Suppressor macrophage treated with lipopolysaccharide for 1 hour (primary cell): Measurements from ENCODE around the gene TP53I11.

ENCODE experiments used
- DNase-seq, 3 donors: peaks; one replicate each; pipeline ENCODE4 v3.0.0-alpha.2; 2020 to 2022

The TP53I11 gene

GRCh38 chr11:44911029-44911814 is 39.5 kb downstream of the TP53I11 start:
- peak; percentile 91 to 96 (median 95) for DNase-seq

DNA sequence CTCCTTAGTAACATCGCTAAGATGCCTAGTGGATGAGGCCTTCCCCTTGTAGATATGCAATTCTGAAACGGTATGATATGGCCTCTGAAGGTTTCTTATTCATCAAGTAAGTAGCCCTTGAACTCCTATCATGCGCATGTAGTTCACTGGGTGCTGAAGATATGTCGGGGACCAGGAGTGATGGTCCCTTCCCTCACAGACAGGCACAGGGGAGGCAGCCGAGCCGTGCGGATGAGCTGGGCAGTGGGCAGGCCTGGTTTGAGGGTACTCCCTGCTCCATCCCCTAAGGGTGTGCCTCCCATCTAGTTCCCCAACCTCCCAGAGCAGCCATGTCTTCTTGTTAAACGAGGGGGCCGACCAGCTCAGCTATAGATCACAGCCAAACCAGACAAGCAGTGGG is 40.1 kb downstream of the TP53I11 start:
- no peak for DNase-seq

GRCh38 chr11:44909557-44909956 is 41.1 kb downstream of the TP53I11 start:
- DNase-seq, result no peak

- no peak for DNase-seq
These were observed 44.0 kb downstream of the TP53I11 start for GRCh38 chr11:44906649-44907048.

- no peak for DNase-seq
These were observed 45.4 kb downstream of the TP53I11 start for GRCh38 chr11:44905131-44905866.

DNA sequence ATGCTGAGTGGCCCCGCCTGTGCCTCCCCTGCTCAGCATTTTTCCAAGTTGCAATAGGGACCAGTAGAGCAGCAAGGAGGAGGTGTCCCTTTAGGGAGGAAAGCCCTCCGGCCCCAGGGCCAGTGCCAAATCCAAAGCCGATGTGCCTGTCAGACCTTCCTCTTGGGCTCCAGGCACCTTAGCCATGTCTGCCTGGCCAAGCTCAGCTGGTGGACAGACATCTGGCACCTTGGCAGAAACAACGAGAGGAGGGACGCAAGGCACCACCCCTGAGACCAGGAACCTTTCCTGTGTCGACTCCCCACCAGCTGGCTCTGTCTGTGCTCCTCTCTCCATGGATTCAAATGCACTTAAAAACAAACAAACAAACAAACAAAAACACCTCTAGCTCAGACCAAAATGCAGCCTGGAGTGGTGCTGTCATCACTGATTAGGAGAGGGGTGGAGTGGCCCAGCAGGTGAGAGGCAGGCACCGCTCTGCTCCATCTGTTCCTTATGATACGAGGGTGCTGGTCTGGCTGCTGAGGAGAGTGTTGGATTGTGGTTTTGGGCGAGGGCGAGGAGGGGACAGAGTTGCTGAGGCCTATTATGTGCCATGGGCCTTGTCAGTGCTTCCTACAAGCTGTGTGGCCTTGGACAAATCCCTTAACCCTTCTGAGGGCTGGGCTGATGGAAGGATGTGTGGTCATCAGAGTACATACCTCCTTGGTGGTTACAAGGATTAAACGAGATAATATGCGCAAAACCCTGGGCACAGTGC is 46.2 kb downstream of the TP53I11 start:
- DNase-seq, result no peak

DNA sequence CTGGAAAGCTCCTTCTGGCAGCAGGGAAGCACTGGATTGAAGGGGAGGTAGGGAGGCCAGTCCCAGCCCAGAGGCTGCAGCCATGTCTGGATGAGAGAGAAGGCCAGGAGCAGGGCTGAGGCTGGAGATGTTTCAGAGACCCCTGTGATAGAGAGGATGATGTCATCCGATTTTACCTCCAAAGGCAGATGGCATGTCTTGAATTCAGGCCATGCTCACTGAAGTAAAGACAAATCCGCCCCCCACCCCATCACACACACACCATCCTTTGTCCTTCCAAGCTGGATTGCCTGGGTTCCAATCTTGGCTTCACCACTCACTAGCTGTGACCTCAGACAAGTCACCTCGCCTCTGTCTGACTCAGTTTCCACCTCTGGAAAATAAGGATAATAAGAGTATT is 47.2 kb downstream of the TP53I11 start:
- DNase-seq, result no peak

DNA sequence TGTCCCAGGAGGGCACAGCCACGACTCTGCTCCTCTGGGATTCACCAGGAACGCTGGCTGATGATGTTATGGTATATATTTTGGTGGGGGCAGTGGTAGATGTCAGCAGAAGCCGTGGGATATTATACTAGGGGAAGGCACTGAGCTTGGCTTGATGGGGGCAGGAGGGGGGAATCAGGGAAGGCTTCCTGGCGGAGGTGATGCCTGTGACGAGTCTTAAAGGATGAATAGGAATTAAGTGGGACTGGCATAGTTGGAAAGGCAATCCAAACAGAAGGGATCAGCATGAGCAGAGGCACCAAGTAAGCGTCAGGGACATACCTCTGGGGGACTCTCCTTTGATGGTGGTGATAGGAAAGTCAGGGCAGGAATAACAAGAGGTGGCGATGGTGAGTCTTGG is 47.6 kb downstream of the TP53I11 start:
- DNase-seq, result no peak

- no peak for DNase-seq
These were observed 48.9 kb downstream of the TP53I11 start for GRCh38 chr11:44901786-44902185.

DNA sequence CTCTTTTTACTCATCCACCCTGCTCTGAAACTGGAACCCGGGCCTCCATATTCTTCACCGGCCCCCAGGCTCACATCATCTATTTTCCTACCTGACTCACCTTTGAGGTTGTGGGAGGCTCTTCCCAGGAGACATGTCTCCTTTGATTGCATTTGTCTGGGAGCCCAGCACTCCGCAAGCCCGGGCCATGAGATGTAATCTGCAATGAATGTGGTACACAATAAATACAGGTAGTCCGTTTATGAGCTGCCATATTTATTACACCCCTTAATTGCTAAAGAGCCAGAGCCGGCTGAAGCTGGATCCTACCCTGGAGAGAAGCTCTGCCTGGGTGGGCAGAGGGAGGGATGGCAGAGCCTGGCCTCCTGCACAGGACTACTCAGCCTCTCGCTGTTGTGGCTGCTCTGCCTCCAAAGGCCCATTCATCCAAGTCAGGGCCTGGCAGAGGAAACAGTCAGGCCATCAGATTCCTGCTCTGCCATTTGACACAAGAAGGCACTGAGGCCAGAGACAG is 49.5 kb downstream of the TP53I11 start:
- DNase-seq, result no peak

- peak; percentile 43 to 61 (median 54) for DNase-seq
These were observed 50.7 kb downstream of the TP53I11 start for GRCh38 chr11:44899959-44900358.

DNA sequence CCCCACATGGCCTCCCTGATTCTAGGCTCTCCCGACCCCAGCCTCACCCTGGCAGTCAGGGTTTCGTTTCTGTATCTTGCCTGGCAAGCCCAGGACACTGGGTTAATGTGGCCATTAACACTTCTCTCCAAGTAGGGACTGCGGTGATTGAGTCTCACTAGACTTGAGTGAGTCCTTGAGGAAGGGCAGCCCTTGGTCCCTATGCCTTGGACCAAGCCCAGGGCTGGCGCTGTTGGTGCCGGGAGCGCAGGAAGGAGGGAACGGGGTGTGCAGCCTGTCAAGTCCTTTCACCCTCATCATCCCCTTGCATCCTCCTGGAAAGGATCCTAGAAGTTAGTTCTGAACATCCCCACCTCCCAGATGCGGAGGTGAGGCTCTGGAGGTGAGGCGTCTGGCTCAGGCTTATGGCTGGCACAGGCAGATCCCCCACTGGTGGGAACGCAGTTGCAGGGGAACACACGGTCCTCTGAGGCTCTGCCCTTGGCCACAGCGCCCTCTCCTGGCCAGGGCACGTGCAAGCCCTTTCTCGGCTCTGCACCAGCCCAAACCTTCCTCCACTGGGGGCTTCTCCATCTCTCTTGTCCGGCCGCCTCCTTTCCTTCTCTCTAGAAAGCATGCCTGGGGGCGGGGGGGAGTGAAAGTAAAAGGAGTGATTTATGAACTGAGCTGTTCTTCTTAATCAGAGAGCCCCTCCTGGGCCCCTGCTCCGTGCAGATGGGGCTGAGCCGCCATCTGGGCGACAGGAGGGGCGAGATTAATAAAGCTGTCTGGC is 56.7 kb downstream of the TP53I11 start:
- DNase-seq, result peak; percentile 70 to 88 (median 81)

DNA sequence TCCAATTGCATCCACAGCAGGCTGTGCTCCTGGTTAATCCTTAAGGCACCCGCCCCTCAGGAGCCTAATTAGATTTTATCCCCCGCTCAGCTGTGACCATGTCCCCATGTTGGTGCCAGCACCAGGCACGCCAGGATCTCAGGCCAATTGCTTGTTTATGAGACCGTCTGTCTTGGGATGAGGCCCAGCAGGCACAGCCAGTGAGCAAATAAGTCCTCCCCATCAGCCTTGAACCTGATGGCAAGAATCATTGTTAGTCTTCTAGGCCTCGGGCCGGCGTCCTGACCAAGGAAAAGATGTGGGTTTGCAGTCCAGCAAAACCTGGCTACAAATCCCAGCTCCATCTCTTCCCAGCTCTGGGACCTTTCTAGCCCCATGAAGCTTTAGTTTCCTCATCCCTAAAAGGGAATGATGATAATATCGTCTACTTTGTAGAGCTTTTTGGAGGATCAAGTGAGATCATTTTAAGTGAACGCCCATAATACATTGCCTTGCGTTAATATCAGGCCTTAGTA is 57.3 kb downstream of the TP53I11 start:
- DNase-seq, result no peak

DNA sequence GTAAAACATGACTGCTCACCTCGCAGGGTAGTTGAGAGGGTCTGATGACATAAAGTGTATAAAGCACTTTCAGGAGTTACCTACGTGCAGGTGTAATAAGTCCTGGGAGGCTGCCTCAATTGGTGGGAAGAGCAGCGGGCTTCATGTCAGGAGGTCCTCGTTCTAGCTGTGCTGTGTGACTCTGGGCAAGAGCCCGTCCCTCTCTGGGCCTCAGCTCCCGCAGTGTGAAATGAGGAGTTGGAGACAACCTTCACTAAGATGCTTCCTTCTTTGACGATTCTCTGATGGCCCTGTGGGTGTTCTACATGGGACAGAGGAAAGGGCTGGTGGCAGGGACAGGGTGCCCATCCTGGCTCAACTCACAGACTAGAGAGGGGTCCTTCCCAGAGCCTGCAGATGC is 57.8 kb downstream of the TP53I11 start:
- no peak for DNase-seq

GRCh38 chr11:44889266-44889665 is 61.4 kb downstream of the TP53I11 start:
- DNase-seq, result no peak

- DNase-seq, result no peak
These were observed 63.0 kb downstream of the TP53I11 start for GRCh38 chr11:44887636-44888035.

DNA sequence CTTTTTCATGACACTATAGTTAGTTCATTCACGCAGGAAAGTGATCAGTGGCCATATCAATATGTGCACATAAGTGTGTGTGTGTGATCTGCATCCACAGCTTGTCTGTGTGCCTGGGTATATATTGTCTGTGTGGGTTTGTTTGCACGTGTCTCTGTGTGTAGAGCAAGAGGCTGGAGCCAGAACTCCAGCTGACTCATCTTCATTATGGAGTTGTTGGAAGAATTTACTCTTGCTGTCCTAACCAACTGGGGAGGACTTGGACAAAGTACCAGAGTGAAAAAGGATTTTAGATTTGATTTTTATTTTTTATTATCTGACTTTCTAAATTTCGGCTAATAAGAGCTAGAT is 63.9 kb downstream of the TP53I11 start:
- DNase-seq, result no peak

DNA sequence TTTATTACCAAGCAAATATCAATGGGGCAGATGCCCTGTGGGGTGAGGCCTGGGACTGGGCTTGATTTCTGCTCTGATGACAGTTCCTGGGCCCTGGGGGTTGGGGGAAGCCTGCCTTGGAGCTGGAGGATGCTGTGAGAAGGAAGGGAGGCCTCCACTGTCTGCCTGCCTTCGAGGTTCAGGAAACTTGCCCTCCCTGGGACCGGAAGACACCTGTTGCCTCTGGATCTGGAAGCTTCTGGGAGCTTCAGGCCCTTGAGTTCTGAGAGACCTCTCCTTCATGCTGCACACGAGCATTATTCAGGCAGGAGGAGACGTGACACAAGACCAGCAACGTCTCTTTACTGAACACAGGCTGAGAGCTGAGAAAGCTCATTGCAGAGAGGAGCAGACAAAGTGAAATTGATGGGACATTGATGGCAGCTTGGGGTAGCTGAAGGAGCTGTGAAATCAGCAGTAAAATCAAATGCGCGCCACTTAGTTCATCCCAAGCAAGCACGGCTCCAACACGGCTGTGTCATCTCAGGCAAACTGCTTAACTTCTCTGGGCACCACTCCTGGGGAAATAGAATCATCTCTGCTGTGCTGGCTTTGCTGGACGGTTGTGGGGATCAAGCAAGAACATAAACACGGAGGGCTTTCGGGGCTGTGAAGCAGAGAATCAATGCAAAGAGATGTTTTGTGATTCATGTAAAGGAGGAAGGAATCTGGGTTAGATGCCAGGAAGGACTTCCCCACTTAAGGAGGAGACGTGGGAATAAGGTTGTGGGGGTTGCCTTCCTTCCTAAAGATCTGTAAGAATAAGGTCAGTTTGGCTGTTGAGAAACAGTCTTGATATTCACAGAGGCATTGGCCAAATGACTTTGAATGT is 64.5 kb downstream of the TP53I11 start:
- peak in 1 of 3 donors; percentile 6 for DNase-seq

DNA sequence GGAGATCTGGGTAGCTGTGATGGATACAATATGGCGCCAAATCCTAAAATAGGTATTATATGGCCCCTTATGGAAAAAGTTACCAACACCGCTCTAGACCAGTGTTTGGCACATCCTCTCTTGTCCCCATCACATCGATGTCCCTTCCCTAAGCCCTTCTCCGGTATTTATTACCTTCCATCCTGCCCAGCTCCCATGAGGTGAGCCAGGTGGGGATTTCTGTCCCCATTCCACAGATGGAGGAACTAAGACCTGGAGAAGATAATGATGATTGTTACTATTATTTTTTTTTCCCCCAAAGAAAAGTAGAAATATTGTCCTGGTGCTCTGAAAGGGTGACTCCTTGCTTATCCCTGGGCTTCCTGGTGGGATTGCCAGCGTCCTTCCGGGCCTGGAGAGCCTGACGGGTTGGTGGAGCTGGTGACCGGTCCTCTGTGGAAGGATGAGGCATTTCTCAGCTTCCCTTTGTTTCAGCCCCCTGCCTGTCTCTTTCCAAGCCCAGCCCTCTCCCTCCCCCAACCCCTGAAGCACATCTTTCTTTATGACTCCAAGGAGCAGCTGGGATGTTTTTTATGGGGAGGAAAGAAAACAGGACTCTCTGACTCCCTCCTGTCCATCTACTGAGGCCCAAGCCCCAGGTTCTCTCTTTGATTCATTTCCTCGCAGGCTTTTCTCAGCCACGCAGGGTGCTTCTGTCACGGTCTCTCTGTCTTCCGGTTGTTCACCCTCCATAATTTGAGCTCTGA is 65.4 kb downstream of the TP53I11 start:
- DNase-seq, result no peak

- DNase-seq, result no peak
These were observed 66.6 kb downstream of the TP53I11 start for GRCh38 chr11:44884056-44884455.

DNA sequence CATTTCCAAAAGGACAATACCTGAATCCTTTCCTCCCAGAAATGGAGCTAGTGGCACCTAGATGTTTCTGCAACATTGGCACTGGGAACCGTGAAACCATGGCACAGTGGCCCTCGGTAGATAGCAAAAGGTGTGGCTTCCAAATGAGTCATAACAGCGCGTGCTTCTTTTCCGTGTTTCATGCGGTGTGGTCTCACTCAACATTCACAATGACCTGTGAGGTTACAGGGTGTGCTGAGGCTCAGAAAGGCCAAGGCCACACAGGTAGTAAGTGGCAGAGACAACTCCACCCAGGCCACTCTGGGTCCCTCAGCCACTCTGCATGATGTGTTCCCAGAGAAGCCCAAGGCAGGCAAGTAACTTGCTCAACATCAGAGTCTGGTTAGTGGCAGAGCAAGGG is 67.4 kb downstream of the TP53I11 start:
- DNase-seq, result no peak
